Immature natural killer cell (primary cell): ENCODE measurements around the gene INVS. TPM values are rescaled to one million over a fixed set of nuclear protein-coding genes. Genes with fewer than 3 reads are reported as not detected.

ENCODE experiments used
- DNase-seq, 3 donors: peaks; one replicate each; pipeline ENCODE4 v3.0.0; 2022; ENCODE audit warnings: mixed read lengths in 1 of 3
- H3K27ac Mint-ChIP-seq, 6 donors: one replicate each; pipeline ENCODE4 v1.8.0; 2020; ENCODE audit warnings: mixed read lengths in 6 of 6, mild to moderate bottlenecking in 5 of 6, inconsistent platforms in 4 of 6, moderate library complexity in 3 of 6
- H3K27me3 Mint-ChIP-seq, 3 donors: one replicate each; pipeline ENCODE4 v1.8.0; 2020 to 2021; ENCODE audit warnings: low read depth in 3 of 3, mild to moderate bottlenecking in 3 of 3, mixed read lengths in 3 of 3, moderate library complexity in 3 of 3, inconsistent platforms in 1 of 3
- H3K36me3 Mint-ChIP-seq, 3 donors: one replicate each; pipeline ENCODE4 v1.8.0; 2020; ENCODE audit warnings: mixed read lengths in 3 of 3, inconsistent platforms in 2 of 3, mild to moderate bottlenecking in 2 of 3
- H3K4me1 Mint-ChIP-seq, 2 donors: one replicate each; pipeline ENCODE4 v1.8.0; 2020; ENCODE audit warnings: inconsistent platforms in 2 of 2, mild to moderate bottlenecking in 2 of 2, mixed read lengths in 2 of 2, moderate library complexity in 1 of 2
- H3K4me3 Mint-ChIP-seq, 5 donors: one replicate each; pipeline ENCODE4 v1.8.0; 2020; ENCODE audit warnings: mild to moderate bottlenecking in 5 of 5, mixed read lengths in 5 of 5, inconsistent platforms in 3 of 5, moderate library complexity in 3 of 5
- H3K9me3 Mint-ChIP-seq, 6 donors: one replicate each; pipeline ENCODE4 v1.8.0; 2020; ENCODE audit warnings: mild to moderate bottlenecking in 6 of 6, mixed read lengths in 6 of 6, inconsistent platforms in 4 of 6, moderate library complexity in 3 of 6
- polyA plus RNA-seq, 3 donors: library from polyadenylated mRNA; unstranded; fragments of 300-500 nt; fragmentation: Illumina TruSeq; gene quantifications; one replicate each; pipeline ENCODE4 v1.2.3, GENCODE V29; 2021

The INVS gene
- polyA plus RNA-seq, 3 donors from 2014 or later = 3.4 to 12.6 (median 4.9) TPM

DNA sequence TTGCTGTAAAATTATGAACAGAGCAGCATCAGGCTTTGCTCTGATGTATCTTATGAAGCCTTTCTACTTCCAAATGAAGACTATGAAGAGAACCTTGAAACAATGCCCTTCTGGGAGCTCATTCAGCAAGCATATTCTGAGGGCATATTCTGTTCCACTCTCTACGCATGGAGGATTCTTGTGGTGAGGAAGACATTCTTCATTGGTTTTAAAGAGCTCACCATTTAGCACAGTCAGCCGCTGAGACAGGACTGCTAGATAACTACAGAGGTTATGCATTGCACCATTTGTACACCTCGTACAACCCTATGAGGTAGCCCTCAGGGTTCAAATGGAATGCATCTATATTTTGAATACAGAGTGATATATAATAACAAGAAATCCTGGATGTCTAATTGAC is 61.0 kb downstream of the INVS start:
- Mint-ChIP-seq H3K4me1 (no peaks in the 10 kb centered on the region), H3K27ac (no peak overlapping the region), H3K4me3 (no peak overlapping the region), H3K9me3 (no peaks in the 10 kb centered on the region), H3K36me3 (peaks cover 9 to 25% (median 9%) of the 10 kb centered on the region in 3 donors), H3K27me3 (peaks cover 0 to under 1% (median 0%) of the 10 kb centered on the region in 3 donors)
- no peak for DNase-seq

DNA sequence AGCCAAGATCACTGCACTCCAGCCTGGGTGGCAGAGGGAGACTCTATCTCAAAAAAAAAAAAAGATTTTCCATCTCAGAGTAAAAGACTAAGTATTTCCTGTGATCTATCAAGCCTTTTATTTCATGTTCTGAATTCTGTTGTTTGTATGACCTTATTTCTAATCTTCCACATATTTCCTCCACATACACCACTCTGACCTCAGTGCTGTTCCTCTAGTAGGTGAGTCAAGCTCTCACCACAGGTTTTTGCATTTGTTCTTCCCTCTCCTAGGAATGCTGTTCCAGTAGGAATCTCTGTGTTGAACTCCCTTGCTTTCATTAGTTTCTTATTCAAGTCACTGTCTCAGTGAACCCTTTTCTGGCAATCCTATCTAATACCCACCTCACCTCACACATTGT is 68.1 kb downstream of the INVS start:
- no peaks in the 10 kb centered on the region for H3K4me1 Mint-ChIP-seq
- H3K9me3 Mint-ChIP-seq = no peaks in the 10 kb centered on the region
- no peak overlapping the region for H3K27ac Mint-ChIP-seq
- H3K36me3 Mint-ChIP-seq = peaks cover 5 to 11% (median 7%) of the 10 kb centered on the region in 3 donors
- H3K27me3 Mint-ChIP-seq = no peaks in the 10 kb centered on the region
- DNase-seq = no peak
- no peak overlapping the region for H3K4me3 Mint-ChIP-seq

DNA sequence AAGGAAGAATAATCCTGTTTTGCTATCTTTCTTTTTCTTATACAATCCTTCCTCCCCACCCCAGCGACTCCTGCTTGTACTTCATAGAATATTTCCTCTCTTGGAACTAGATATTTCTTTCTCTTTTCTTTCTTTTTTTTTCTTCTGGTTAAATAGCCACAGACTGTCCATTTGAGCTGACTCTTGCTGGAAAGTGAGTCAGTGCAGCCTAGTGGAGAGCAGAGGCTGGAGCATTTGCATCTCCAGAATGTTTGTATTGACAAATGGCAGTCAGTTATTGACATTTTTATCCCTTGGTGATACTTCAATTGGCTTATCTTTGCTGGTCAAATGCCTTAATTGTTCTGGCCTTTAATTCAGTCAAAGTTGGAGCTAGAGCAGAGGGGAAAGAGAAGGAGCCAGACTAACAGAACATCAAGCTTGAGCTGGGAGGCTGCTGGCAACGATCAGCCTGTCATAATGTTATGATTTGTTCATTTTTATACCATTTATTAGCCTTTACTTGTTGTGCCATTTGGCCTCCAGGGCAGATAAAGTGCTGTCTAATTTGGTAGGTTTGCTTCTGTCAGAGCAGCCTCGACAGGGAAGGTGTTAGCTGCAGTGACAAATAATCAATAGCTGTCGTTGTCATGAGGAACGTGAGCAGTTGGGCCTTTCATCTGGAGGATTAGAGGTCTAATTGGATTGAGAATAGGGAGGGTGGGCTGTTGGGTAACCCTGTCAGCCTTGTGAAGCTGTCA is 69.0 kb downstream of the INVS start:
- peaks cover 14 to 20% (median 15%) of the 10 kb centered on the region in 3 donors for H3K36me3 Mint-ChIP-seq
- H3K9me3 Mint-ChIP-seq = peaks cover 0 to 3% (median 1%) of the 10 kb centered on the region in 6 donors
- no peak overlapping the region for H3K4me3 Mint-ChIP-seq
- H3K27me3 Mint-ChIP-seq = no peaks in the 10 kb centered on the region
- DNase-seq = no peak
- H3K4me1 Mint-ChIP-seq = no peaks in the 10 kb centered on the region
- no peak overlapping the region for H3K27ac Mint-ChIP-seq

DNA sequence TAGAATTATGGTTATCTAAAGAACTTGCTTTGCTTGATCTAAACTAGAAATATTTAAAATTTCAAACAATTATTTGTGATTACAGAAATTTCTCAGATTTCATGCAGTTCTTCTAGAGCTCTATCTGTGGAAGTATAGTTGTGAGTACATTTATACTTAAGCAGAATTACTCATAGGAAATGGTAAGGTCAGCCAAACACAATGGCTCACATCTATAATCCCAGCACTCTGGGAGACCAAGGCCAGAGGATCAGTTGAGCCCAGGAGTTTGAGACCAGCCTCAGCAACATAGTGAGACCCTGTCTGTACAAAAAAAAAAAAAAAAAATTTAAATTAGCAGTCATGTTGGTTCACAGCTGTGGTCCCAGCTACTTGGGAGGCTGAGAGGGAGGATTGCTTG is 71.0 kb downstream of the INVS start:
- Mint-ChIP-seq H3K4me3 (no peak overlapping the region), H3K27me3 (no peaks in the 10 kb centered on the region), H3K36me3 (peaks cover 29 to 34% (median 31%) of the 10 kb centered on the region in 3 donors), H3K27ac (no peak overlapping the region), H3K9me3 (peaks cover 0 to 18% (median 9%) of the 10 kb centered on the region in 6 donors), H3K4me1 (no peaks in the 10 kb centered on the region)
- no peak for DNase-seq

DNA sequence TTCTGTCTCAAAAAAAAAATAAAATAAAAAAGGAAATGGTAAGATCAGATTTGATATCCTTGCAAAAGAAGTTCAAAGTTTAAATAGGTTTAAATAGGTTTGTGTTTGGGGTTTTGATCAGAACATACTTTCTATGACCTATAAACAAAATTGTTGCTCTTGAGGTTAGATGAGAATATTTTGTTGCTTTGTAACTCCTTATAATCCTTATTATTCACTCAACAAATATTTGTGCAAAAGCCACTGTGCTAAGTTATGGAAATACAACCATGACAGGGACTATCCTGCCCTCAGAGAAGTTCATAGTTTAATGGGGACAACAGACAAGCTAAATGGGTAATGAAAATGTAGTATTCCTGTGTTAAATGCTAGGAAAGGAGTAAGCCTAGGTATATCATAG is 71.5 kb downstream of the INVS start:
- H3K36me3 Mint-ChIP-seq = peaks cover 30 to 37% (median 32%) of the 10 kb centered on the region in 3 donors

DNA sequence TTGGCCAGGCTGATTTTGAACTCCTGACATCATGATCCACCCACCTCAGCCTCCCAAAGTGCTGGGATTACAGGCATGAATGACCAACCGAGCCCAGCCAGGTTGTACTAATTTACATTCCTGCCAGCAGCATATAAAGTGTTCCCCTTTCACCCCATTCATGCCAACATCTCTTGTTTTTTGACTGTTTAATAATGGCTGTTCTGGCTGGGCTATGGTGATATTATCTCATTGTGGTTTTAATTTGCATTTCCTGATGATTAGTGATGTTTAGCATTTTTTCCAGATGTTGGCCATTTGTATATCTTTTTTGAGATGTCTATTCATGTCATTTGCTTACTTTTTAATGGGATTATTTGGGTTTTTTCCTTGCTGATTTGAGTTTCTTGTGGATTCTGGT is 87.3 kb downstream of the INVS start:
- Mint-ChIP-seq H3K9me3 (peaks cover 17 to 35% (median 26%) of the 10 kb centered on the region in 6 donors), H3K4me3 (no peak overlapping the region), H3K27me3 (peaks cover 0 to 3% (median 0%) of the 10 kb centered on the region in 3 donors), H3K36me3 (peaks cover 25 to 30% (median 25%) of the 10 kb centered on the region in 3 donors), H3K4me1 (peaks cover 8 to 25% of the 10 kb centered on the region in 2 donors), H3K27ac (peak overlapping the region in 3 of 6 donors; percentile 13 to 37 (median 31))
- no peak for DNase-seq

More for the DNA sequence above, 71.5 kb downstream of the INVS start:
- Mint-ChIP-seq H3K27ac (no peak overlapping the region), H3K27me3 (no peaks in the 10 kb centered on the region), H3K9me3 (peaks cover 0 to 20% (median 9%) of the 10 kb centered on the region in 6 donors), H3K4me1 (no peaks in the 10 kb centered on the region), H3K4me3 (no peak overlapping the region)
- DNase-seq = no peak

DNA sequence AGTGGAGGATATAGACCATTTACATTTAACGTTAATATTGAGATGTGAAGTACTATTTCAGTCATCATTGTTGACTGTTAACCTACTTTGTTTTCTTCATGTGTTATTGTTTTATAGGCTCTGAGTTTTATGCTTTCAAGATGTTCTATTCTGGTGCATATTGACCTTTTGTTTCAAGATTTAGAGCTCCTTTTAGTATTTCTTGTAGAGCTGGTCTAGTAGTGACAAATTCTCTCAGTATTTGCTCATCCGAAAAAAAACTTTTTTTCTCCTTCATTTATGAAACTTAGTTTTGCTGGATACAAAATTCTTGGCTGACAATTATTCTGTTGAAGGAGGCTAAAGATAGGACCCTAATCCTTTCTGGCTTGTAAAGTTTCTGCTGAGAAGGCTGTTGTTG is 91.3 kb downstream of the INVS start:
- no peak overlapping the region for H3K4me3 Mint-ChIP-seq
- H3K9me3 Mint-ChIP-seq = peaks cover 16 to 48% (median 30%) of the 10 kb centered on the region in 6 donors
- DNase-seq = no peak
- peaks cover 0 to 3% (median 0%) of the 10 kb centered on the region in 3 donors for H3K27me3 Mint-ChIP-seq
- H3K36me3 Mint-ChIP-seq = peaks cover 36 to 48% (median 39%) of the 10 kb centered on the region in 3 donors
- peaks cover 8 to 25% of the 10 kb centered on the region in 2 donors for H3K4me1 Mint-ChIP-seq
- no peak overlapping the region for H3K27ac Mint-ChIP-seq

DNA sequence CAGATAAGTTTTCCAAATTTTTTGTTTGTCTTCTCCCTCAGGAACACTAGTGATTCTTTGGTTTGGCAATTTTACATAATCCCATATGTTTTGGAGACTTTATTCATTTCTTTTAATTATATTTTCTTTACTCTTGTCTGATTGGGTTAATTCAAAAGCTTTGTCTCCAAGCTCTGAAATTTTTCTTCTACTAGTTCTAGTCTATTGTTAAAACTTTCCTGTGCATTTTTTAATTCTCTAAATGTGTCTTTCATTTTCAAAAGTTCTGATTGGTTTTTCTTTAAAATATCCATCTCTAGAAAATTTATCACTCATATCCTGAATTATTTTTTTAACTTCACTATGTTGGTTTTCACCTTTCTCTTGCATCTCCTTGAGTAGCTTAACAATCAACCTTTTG is 92.2 kb downstream of the INVS start:
- Mint-ChIP-seq H3K4me1 (peaks cover 5 to 25% of the 10 kb centered on the region in 2 donors), H3K9me3 (peaks cover 16 to 48% (median 30%) of the 10 kb centered on the region in 6 donors), H3K4me3 (no peak overlapping the region), H3K27ac (no peak overlapping the region), H3K36me3 (peaks cover 42 to 48% (median 44%) of the 10 kb centered on the region in 3 donors), H3K27me3 (peaks cover 0 to 3% (median 0%) of the 10 kb centered on the region in 3 donors)
- DNase-seq = no peak

DNA sequence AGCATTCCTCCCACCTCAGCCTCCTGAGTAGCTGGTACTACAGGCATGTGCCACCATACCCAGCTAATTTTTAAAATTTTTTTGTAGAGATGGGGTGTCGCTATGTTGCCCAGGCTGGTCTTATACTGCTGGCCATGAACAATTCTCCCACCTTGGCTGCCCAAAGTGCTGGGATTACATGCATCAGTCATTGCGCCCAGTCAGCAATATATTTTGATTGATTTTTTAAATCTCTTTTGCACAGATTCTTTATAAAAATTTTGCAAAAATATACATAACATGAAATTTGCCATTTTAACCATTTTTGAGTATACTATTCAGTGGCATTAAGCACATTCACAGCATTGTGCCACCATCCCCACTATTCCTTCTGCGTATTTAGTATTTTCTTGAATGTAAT is 94.0 kb downstream of the INVS start:
- Mint-ChIP-seq H3K27ac (no peak overlapping the region), H3K27me3 (peaks cover 0 to 3% (median 0%) of the 10 kb centered on the region in 3 donors), H3K4me1 (peaks cover 0 to 9% of the 10 kb centered on the region in 2 donors), H3K4me3 (no peak overlapping the region), H3K36me3 (peaks cover 41 to 44% (median 42%) of the 10 kb centered on the region in 3 donors), H3K9me3 (peaks cover 19 to 43% (median 30%) of the 10 kb centered on the region in 6 donors)
- DNase-seq = no peak

DNA sequence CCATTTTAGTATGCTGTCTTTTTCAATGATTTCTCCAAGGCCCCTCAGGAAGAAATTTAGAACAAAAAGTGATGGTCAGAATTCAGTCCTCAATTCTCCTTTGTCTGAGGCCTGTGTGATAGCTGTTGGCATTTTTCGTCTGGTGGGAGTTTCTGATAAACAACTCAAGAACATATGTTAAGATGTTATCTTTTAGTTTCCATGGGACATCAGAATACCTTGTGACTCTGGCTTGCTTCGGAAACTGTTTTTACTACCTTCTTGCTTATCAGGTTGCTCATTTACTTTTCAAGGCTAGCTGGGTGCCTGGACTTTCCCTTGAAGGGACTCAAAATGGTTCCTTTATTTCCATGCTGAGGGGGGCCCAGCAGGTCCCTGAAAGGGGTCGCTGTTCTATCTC is 97.2 kb downstream of the INVS start:
- Mint-ChIP-seq H3K27me3 (peaks cover 0 to 3% (median 0%) of the 10 kb centered on the region in 3 donors), H3K9me3 (peaks cover 7 to 15% (median 9%) of the 10 kb centered on the region in 6 donors), H3K36me3 (peaks cover 21 to 29% (median 23%) of the 10 kb centered on the region in 3 donors), H3K4me1 (no peaks in the 10 kb centered on the region), H3K27ac (no peak overlapping the region), H3K4me3 (no peak overlapping the region)
- no peak for DNase-seq

DNA sequence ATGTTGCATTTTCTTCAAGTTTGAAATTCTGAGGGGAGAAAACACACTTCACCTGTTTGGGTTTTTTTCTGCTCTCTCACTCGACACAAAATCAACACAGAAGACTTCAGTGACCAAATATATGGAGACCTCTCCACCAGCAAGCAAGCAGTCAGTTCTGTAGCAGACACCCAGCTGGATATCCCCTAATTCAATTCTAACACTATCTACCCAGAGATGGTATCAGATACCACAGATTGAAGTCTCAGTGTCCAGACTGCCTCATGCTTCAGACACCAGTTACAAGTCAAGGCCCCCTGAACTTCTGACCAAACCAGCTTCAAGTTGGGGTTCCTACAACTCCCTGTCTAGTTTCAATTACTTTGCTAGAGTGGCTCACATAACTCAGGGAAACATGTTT is 97.8 kb downstream of the INVS start:
- no peak overlapping the region for H3K4me3 Mint-ChIP-seq
- no peak overlapping the region for H3K27ac Mint-ChIP-seq
- no peaks in the 10 kb centered on the region for H3K27me3 Mint-ChIP-seq
- no peak for DNase-seq
- no peaks in the 10 kb centered on the region for H3K4me1 Mint-ChIP-seq
- peaks cover under 1 to 8% (median 4%) of the 10 kb centered on the region in 6 donors for H3K9me3 Mint-ChIP-seq
- H3K36me3 Mint-ChIP-seq = peaks cover 15 to 23% (median 17%) of the 10 kb centered on the region in 3 donors

DNA sequence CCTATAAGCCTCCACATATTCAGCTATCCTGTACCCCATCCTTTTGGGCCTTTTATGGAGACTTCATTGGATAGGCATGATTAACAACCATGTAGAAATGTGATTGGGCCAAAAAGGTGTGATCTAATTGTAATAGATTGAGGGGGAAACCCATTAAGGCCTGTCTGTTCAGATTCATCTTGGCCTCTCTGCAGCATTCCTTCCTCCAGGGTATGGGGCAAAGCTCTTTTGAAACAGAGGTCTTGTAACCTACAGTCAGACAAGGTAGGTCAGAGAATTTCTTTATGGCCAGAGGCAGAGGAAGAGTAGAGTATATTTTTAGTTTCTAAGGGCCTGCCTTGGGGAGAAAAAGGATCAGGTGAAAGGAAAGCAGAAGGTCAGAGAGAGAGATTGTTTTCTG is 98.5 kb downstream of the INVS start:
- Mint-ChIP-seq H3K27ac (no peak overlapping the region), H3K9me3 (peaks cover 0 to 3% (median 0%) of the 10 kb centered on the region in 6 donors), H3K27me3 (no peaks in the 10 kb centered on the region), H3K4me1 (no peaks in the 10 kb centered on the region), H3K4me3 (no peak overlapping the region), H3K36me3 (peaks cover 11 to 23% (median 15%) of the 10 kb centered on the region in 3 donors)
- DNase-seq = no peak

DNA sequence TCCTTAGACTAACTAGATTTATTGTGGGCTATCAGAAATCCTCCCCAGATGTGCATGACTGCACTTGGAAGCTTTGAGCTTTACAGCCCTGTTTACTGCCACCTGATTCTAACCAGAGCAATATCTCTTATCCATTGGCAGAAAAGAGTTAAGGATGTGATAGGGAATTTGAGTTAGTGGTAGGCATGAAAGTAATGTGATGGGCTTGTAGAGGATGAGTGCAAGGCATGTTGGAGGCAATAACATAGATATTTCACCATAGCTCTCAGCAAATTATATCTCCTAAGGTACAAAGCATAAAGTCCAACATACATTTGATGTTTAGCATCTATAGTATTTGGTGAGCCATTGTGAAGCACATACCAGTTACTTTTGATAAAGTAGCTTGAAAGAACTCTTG is 103.8 kb downstream of the INVS start:
- no peak for DNase-seq
- Mint-ChIP-seq H3K4me1 (no peaks in the 10 kb centered on the region), H3K9me3 (no peaks in the 10 kb centered on the region), H3K4me3 (no peak overlapping the region), H3K36me3 (peaks cover 0 to 10% (median 5%) of the 10 kb centered on the region in 3 donors), H3K27me3 (no peaks in the 10 kb centered on the region), H3K27ac (no peak overlapping the region)

DNA sequence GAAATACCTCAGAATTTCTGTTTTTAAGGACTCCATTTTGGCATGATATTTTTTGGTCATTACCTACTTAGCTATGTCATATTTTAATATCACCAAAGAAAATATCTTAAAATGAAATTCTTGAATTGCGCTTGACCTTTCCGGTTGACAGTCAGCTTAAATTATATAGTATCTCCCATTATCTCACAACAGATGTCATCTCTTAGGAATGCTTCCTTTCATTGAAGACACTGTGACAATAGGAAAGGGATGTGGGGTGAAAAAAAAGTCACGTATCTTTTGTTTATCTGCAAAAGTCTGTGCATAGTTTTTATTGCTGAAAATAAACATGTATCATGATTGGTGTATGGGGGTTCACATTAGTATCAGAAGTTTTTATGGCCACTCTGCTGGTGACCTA is 105.8 kb downstream of the INVS start:
- no peaks in the 10 kb centered on the region for H3K9me3 Mint-ChIP-seq
- no peak overlapping the region for H3K27ac Mint-ChIP-seq
- peaks cover 0 to 4% (median 2%) of the 10 kb centered on the region in 3 donors for H3K36me3 Mint-ChIP-seq
- H3K4me1 Mint-ChIP-seq = peaks cover 3 to 4% of the 10 kb centered on the region in 2 donors
- H3K27me3 Mint-ChIP-seq = no peaks in the 10 kb centered on the region
- H3K4me3 Mint-ChIP-seq = no peak overlapping the region
- DNase-seq = no peak
